GM21367 (cell line): ENCODE measurements around the gene BORCS6.

Experiments
- ATAC-seq: cut with Tn5 transposase; IDR thresholded peaks from one replicate; pipeline ENCODE4 v1.9.1; 2021; ENCODE audit not compliant: unreplicated experiment

Gene BORCS6

GRCh38 chr17:8155996-8156245 is 34.1 kb downstream of the BORCS6 start:
- no peak for ATAC-seq

GRCh38 chr17:8155231-8155995 is 34.6 kb downstream of the BORCS6 start:
- no peak for ATAC-seq

GRCh38 chr17:8154608-8155155 is 35.3 kb downstream of the BORCS6 start:
- no peak for ATAC-seq

- ATAC-seq, result no peak
These were observed 35.9 kb downstream of the BORCS6 start for GRCh38 chr17:8153957-8154607.

- ATAC-seq, result no peak
These were observed 36.4 kb downstream of the BORCS6 start for GRCh38 chr17:8153525-8153956.

GRCh38 chr17:8153031-8153451 is 36.9 kb downstream of the BORCS6 start:
- no peak for ATAC-seq

- no peak for ATAC-seq
These were observed 37.7 kb downstream of the BORCS6 start, which contains the start of gene PER1 for GRCh38 chr17:8152112-8152775. Gene PER1 (minus strand): TSS chr17:8152404. CDS start chr17:8150706, 1,698 bp downstream.

- no peak for ATAC-seq
These were observed 38.3 kb downstream of the BORCS6 start for GRCh38 chr17:8151641-8152111.

GRCh38 chr17:8151120-8151640 is 38.8 kb downstream of the BORCS6 start:
- ATAC-seq, result peak; percentile 32

GRCh38 chr17:8150194-8151119 is 39.5 kb downstream of the BORCS6 start:
- ATAC-seq, result no peak

GRCh38 chr17:8149419-8150193 is 40.4 kb downstream of the BORCS6 start:
- ATAC-seq, result no peak

GRCh38 chr17:8148560-8148959 is 41.4 kb downstream of the BORCS6 start:
- ATAC-seq, result no peak

- ATAC-seq, result no peak
These were observed 42.1 kb downstream of the BORCS6 start for GRCh38 chr17:8147805-8148404.

- no peak for ATAC-seq
These were observed 42.7 kb downstream of the BORCS6 start for GRCh38 chr17:8147141-8147804.

GRCh38 chr17:8146381-8147140 is 43.4 kb downstream of the BORCS6 start:
- ATAC-seq, result no peak

- no peak for ATAC-seq
These were observed 44.2 kb downstream of the BORCS6 start for GRCh38 chr17:8145811-8146210.

- no peak for ATAC-seq
These were observed 45.4 kb downstream of the BORCS6 start for GRCh38 chr17:8144401-8145231.
